Stimulated activated CD4-positive, alpha-beta T cell treated with anti-CD3 and anti-CD28 coated beads, Interleukin-2, amount 100 ng/mL, for 48 hours (primary cell): Measurements from ENCODE around the gene C1QTNF6.

Source experiments
- DNase-seq, 2 donors: peaks; one replicate each; pipeline ENCODE4 v3.0.0-alpha.2; 2020

C1QTNF6 gene

DNA sequence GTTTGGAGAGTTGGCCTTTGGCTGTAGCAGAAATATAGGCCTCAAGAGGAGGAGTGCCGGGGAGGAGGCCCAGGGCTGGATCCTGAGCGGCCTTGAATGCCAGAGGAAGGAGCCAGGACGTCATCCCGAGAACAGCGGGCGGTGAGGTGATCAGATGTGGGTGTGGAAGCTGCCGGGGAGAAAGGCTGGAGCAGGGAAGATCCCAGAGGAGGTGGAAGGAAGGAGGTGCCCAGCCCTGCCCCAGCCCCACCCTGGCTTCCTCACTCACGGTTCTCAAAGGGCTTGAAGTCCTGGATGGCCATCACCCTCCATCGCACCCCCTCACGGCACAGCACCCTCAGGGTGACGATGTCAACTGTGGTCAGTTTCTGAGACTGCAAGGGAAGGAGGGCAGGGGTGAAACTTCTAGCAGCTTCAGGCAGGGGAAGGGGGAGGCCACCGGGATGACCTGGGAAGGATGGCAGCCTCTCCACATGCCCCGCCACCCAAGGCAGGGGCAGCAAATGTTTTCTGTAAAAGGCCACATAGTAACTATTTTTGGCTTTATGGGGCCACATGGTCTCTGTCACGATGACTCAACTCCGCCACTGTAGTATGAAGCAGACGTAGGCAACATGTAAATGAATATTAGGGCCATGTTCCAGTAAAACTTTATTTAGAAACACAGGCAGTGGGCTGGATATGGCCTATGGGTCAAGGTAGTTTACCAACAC, 49.0 kb downstream of the C1QTNF6 start:
- no peak for DNase-seq

DNA sequence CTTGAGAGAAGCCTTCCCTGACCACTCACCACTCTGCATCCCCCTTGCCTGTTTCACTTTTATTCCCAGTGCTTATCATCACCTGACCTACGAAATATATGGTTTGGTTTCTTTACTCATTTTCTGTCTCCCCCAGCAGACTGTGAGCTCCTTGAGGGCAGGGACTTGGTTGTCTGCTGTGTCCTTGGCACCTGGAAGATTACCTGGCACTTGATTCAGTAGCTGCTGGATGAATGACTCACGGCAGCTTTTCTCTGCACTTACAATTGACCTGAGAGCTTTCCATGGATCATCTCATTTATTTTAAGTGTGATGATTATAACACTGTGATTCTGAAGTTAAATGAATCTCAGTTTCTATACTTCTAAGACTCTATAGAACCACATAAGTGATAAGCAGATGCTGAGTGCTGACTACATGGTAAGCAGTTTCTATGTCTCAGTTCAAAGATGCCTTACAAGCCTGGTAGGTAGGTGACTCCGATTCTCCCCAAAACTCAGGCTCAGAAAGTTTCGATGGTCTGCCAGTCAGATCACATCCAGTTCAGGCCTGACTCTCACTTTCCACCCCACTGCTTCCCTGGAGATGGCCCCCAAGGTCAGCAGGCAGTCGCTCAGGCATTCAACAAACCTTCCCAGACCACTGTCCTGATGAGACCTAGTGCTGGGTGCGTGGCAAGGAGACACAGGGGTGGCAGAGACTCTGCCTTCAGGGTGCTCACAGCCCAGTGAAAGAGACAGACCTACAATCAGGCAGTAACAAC, 50.0 kb downstream of the C1QTNF6 start:
- DNase-seq = no peak

DNA sequence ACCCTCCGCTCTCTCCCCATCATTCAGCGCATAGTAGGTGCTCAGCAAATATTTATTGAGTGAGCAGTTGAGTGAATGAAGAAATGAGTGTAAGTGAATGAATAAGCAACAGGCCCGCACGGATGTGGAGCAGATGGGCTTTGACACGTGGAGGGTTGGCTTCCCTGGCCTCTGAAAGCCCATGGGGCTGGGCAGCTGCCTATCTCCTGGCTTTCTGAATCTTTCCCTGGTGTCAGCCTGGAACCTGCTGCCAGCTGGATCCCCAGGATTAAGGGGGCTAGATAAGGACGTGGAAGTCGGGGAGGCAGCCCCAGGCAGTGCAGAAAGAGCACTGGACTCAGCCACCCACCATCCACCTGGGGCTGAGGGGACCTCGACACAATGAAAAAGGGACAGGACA, 50.9 kb downstream of the C1QTNF6 start:
- no peak for DNase-seq

DNA sequence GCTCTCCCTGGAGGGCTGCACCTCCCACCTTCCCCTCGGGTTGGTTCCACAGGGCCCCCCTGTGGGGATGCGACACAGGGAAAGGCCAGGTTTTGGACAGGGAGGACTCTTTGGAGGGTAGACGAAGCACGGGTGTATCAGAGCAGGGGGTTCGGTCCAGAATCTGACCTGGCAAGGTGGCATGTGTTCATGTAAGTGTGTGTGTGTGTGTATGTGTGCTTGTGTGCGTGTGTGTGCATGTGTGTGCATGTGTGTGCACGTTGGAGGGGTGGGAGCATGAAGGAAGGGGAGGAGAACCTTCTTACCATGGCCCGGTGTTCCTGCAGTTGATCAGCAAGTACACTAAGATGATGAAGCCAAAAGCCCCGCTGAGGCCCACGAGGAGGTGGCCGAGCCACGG, 53.0 kb downstream of the C1QTNF6 start:
- no peak for DNase-seq

DNA sequence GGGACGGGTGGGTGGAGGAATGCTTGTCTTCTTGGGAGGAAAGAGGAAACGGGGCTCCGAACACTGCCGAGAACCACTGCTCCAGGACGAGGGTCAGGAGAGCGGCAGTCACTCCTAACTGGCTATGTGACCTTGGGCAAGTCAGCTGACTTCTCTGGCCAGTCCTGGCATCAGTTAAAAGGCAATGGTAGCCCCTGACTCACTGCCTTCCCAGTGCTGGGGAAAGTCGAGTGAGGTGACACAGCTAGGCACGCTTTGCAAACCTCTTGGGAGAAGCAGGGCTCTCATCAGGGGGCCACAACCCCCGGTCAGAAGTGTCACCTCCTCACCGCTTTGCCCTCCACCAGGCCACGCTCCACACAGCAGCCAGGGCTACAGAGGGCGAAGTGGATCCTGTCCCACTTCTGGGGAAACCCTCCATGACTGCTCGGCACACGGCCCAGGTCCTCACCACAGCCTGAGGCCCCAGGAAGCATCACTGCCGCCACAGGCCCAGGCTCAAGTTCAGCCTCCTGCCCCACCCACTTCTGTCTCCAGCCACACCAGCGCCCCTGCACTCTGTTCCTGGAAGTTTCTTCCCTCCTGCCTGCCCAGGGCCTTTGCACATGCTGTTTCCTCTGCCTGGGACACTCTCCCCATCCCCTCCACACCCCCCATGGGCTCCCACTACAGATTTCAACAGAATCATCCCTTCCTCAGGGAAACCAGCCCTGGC, 54.6 kb downstream of the C1QTNF6 start:
- no peak for DNase-seq

DNA sequence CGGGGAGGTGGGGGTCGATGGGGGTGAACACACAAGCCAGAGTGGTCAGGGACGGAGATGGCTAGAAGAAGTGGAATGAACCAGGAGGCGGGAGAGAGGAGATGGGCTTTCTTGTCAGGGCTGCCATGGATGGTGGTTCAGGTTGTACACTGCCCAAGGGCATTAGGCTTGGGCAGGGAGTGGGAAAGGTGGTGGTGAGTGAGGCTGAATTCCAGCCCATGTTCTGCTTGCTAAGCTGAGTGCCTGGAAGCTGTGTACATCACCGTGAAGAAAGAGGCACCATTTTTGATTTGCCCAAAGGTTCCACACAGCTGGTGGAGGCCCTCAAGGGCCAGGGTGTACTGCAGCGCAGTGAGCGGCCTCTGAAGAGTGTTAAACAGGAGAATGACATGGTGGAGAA, 55.3 kb downstream of the C1QTNF6 start:
- no peak for DNase-seq
